ENCODE data around the gene HS3ST3A1. TPM values are rescaled to one million over a fixed set of nuclear protein-coding genes. Genes with fewer than 3 reads are reported as not detected.

The HS3ST3A1 gene
- total and polyA plus RNA-seq, 2 of the 8 experiments (the other 6 are each of a cell fraction or from before 2014, with no cell fraction given) = 5.4 to 5.7 TPM

- no peak for TF ChIP-seq SUZ12 (IDR thresholded peaks at IDR 0.05; ENCODE audit: low read length)
- TF ChIP-seq CHD2 (IDR thresholded peaks at IDR 0.05; ENCODE audit: low read length) = no peak
- no peak for TF ChIP-seq TAF1 (IDR thresholded peaks at IDR 0.05; ENCODE audit: low read depth, low read length)
Observed at GRCh38 chr17:13460261-13461000, 141.3 kb downstream of the HS3ST3A1 start (continued).
